Caco-2 (cell line): ENCODE data around the gene FAM3D. TPM values are rescaled to one million over a fixed set of nuclear protein-coding genes. Genes with fewer than 3 reads are reported as not detected.

Source experiments
- BruUV-seq: library from RNA; stranded (reverse); fragments of 400-500 nt; replicated peaks from 2 replicates; lab custom pipeline; 2021; lab: Mats Ljungman, UMichigan
- CTCF ChIA-PET: fragments of 300-600 bp; sonication (Branson Sonifier 250); formaldehyde crosslinking; loops from one replicate; lab custom pipeline; 2022; ENCODE audit warnings: antibody characterized with exemption; lab: Charles Lee
- POLR2A ChIA-PET: fragments of 300-600 bp; sonication (Branson Sonifier 250); formaldehyde crosslinking; loops from one replicate; lab custom pipeline; 2022; ENCODE audit warnings: antibody characterized with exemption; lab: Charles Lee
- DNase-seq, 2 experiments: peaks; one replicate each; pipeline versions ENCODE4 v3.0.0 to v3.0.0-alpha.2; 2020 to 2022
- H3K27me3 ChIP-seq: replicated peaks from 2 replicates; pipeline ENCODE4 v1.6.0; 2011; ENCODE audit warnings: low read length; ENCODE audit not compliant: control insufficient read depth, insufficient read depth
- H3K36me3 ChIP-seq: 2 replicates; pipeline ENCODE4 v1.5.1; 2011; ENCODE audit warnings: low read length; ENCODE audit not compliant: control insufficient read depth, insufficient read depth
- H3K4me1 ChIP-seq: fragments of 250-450 bp; sonication (Bioruptor Pico); 2 replicates; pipeline ENCODE4 v1.5.1; 2020; ENCODE audit warnings: mild to moderate bottlenecking
- H3K4me3 ChIP-seq: 2 replicates; pipeline ENCODE4 v1.5.1; 2011; ENCODE audit warnings: low read depth, mild to moderate bottlenecking, control low read depth, low read length
- H3K9me3 ChIP-seq: fragments of 250-450 bp; sonication (Bioruptor Pico); 2 replicates; pipeline ENCODE4 v1.5.1; 2020; ENCODE audit warnings: mild to moderate bottlenecking, moderate library complexity
- H3K27ac Mint-ChIP-seq: one replicate; pipeline ENCODE4 v1.8.0; 2022; ENCODE audit warnings: mixed read lengths; ENCODE audit not compliant: unreplicated experiment
- H3K27me3 Mint-ChIP-seq: one replicate; pipeline ENCODE4 v1.8.0; 2022; ENCODE audit warnings: mixed read lengths; ENCODE audit not compliant: insufficient read depth, unreplicated experiment
- H3K36me3 Mint-ChIP-seq: one replicate; pipeline ENCODE4 v1.8.0; 2022; ENCODE audit warnings: mild to moderate bottlenecking, mixed read lengths; ENCODE audit not compliant: insufficient read depth, unreplicated experiment
- H3K4me1 Mint-ChIP-seq: one replicate; pipeline ENCODE4 v1.8.0; 2022; ENCODE audit warnings: low read depth, mixed read lengths; ENCODE audit not compliant: unreplicated experiment
- H3K4me3 Mint-ChIP-seq: one replicate; pipeline ENCODE4 v1.8.0; 2022; ENCODE audit warnings: mild to moderate bottlenecking, moderate library complexity, mixed read lengths; ENCODE audit not compliant: unreplicated experiment
- H3K9me3 Mint-ChIP-seq: one replicate; pipeline ENCODE4 v1.8.0; 2022; ENCODE audit warnings: mixed read lengths; ENCODE audit not compliant: unreplicated experiment
- CTCF ChIP-seq, 2 experiments: fragments of 200-600 bp in 1 of 2; IDR thresholded peaks; 1 replicate in 1 of 2; 2 replicates in 1 of 2; pipeline versions ENCODE4 v1.5.1 to v1.8.0; 2011 to 2022; ENCODE audit warnings: antibody characterized with exemption in 1 of 2, control low read depth in 1 of 2, inconsistent platforms in 1 of 2, low read depth in 1 of 2, low read length in 1 of 2, mild to moderate bottlenecking in 1 of 2, moderate library complexity in 1 of 2; ENCODE audit not compliant: insufficient read depth in 1 of 2, severe bottlenecking in 1 of 2, unreplicated experiment in 1 of 2
- intact Hi-C: fragments of 100-400 bp; cut with micrococcal nuclease; formaldehyde crosslinking; loops from one replicate; pipeline ENCODE4 v1.10.0; 2022; ENCODE audit not compliant: unreplicated experiment
- total RNA-seq: library from RNA; stranded (reverse); gene quantifications from 2 replicates; pipeline ENCODE4 v1.2.3, GENCODE V29; 2022

The FAM3D gene
- total RNA-seq, 1 experiment from 2014 or later = not detected

GRCh38 chr3:58609990-58610389, 56.6 kb downstream of the FAM3D start:
- Mint-ChIP-seq H3K27ac (no peak overlapping the region), H3K36me3 (no peaks in the 10 kb centered on the region), H3K4me1 (no peaks in the 10 kb centered on the region), H3K4me3 (no peak overlapping the region), H3K9me3 (no peaks in the 10 kb centered on the region), H3K27me3 (no peaks in the 10 kb centered on the region)
- no peaks in the 10 kb centered on the region for H3K36me3 ChIP-seq
- no peak overlapping the region for H3K4me3 ChIP-seq
- ChIA-PET CTCF (no interaction called here), POLR2A (no interaction called here)
- H3K9me3 ChIP-seq = no peaks in the 10 kb centered on the region
- no peaks in the 10 kb centered on the region for H3K27me3 ChIP-seq
- no peak for TF ChIP-seq CTCF (IDR thresholded peaks at IDR 0.05; ENCODE audit: insufficient read depth in 1 of 2, low read depth in 1 of 2, low read length in 1 of 2, severe bottlenecking in 1 of 2, unreplicated experiment in 1 of 2)
- no peak for DNase-seq
- intact Hi-C loops = no loop called here
- no peaks in the 10 kb centered on the region for H3K4me1 ChIP-seq
- no TSS peak for BruUV-seq

GRCh38 chr3:58608648-58609047, 57.9 kb downstream of the FAM3D start:
- Histone ChIP-seq H3K4me3 (no peak overlapping the region), H3K36me3 (no peaks in the 10 kb centered on the region), H3K4me1 (no peaks in the 10 kb centered on the region), H3K27me3 (no peaks in the 10 kb centered on the region), H3K9me3 (no peaks in the 10 kb centered on the region)
- no peaks in the 10 kb centered on the region for H3K36me3 Mint-ChIP-seq
- ChIA-PET CTCF (no interaction called here), POLR2A (no interaction called here)
- H3K27me3 Mint-ChIP-seq = no peaks in the 10 kb centered on the region
- H3K4me3 Mint-ChIP-seq = no peak overlapping the region
- no peak for TF ChIP-seq CTCF (IDR thresholded peaks at IDR 0.05; ENCODE audit: insufficient read depth in 1 of 2, low read depth in 1 of 2, low read length in 1 of 2, severe bottlenecking in 1 of 2, unreplicated experiment in 1 of 2)
- no peak overlapping the region for H3K27ac Mint-ChIP-seq
- H3K4me1 Mint-ChIP-seq = no peaks in the 10 kb centered on the region
- no peak for DNase-seq
- no TSS peak for BruUV-seq
- no peaks in the 10 kb centered on the region for H3K9me3 Mint-ChIP-seq
- intact Hi-C loops = no loop called here

DNA sequence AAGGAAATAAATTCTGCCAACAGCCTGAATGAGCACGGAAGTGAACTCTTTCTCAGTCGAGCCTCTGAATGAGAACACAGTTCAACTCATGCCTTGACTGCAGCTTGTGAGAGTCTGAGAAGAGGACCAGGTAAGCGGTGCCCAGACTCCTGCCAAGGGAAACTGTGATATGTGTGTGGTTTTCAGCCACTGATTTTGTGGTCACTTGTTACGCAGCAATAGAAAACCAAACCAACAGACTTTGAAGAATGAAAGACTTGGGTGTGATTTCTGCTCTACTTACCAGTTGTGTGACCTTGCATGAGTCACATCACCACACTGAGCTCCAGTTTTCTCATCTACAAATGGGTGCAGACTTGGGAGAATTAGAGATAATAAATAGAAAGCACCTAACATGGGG, 58.8 kb downstream of the FAM3D start:
- intact Hi-C loops = no loop called here
- no TSS peak for BruUV-seq
- no peaks in the 10 kb centered on the region for H3K4me1 Mint-ChIP-seq
- Histone ChIP-seq H3K27me3 (no peaks in the 10 kb centered on the region), H3K9me3 (no peaks in the 10 kb centered on the region), H3K4me1 (no peaks in the 10 kb centered on the region), H3K4me3 (no peak overlapping the region), H3K36me3 (no peaks in the 10 kb centered on the region)
- CTCF ChIA-PET = no interaction called here
- POLR2A ChIA-PET = no interaction called here
- peaks cover 4% of the 10 kb centered on the region for H3K27me3 Mint-ChIP-seq
- no peak overlapping the region for H3K27ac Mint-ChIP-seq
- H3K4me3 Mint-ChIP-seq = no peak overlapping the region
- H3K9me3 Mint-ChIP-seq = no peaks in the 10 kb centered on the region
- TF ChIP-seq CTCF (IDR thresholded peaks at IDR 0.05; ENCODE audit: insufficient read depth in 1 of 2, low read depth in 1 of 2, low read length in 1 of 2, severe bottlenecking in 1 of 2, unreplicated experiment in 1 of 2) = no peak
- no peaks in the 10 kb centered on the region for H3K36me3 Mint-ChIP-seq
- no peak for DNase-seq
